Vein endothelial cell (primary cell): ENCODE measurements around the gene HTR4. TPM values are rescaled to one million over a fixed set of nuclear protein-coding genes. Genes with fewer than 3 reads are reported as not detected.

Experiments used
- total RNA-seq: library from RNA; depleted of rRNA; stranded (reverse); fragments of >200 nt; gene quantifications from 2 replicates; pipeline ENCODE4 v1.2.3, GENCODE V29; 2012

The HTR4 gene, protein sequence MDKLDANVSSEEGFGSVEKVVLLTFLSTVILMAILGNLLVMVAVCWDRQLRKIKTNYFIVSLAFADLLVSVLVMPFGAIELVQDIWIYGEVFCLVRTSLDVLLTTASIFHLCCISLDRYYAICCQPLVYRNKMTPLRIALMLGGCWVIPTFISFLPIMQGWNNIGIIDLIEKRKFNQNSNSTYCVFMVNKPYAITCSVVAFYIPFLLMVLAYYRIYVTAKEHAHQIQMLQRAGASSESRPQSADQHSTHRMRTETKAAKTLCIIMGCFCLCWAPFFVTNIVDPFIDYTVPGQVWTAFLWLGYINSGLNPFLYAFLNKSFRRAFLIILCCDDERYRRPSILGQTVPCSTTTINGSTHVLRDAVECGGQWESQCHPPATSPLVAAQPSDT
- total RNA-seq, result 0.10 TPM in 1 of 2 replicates, not detected in the other

DNA sequence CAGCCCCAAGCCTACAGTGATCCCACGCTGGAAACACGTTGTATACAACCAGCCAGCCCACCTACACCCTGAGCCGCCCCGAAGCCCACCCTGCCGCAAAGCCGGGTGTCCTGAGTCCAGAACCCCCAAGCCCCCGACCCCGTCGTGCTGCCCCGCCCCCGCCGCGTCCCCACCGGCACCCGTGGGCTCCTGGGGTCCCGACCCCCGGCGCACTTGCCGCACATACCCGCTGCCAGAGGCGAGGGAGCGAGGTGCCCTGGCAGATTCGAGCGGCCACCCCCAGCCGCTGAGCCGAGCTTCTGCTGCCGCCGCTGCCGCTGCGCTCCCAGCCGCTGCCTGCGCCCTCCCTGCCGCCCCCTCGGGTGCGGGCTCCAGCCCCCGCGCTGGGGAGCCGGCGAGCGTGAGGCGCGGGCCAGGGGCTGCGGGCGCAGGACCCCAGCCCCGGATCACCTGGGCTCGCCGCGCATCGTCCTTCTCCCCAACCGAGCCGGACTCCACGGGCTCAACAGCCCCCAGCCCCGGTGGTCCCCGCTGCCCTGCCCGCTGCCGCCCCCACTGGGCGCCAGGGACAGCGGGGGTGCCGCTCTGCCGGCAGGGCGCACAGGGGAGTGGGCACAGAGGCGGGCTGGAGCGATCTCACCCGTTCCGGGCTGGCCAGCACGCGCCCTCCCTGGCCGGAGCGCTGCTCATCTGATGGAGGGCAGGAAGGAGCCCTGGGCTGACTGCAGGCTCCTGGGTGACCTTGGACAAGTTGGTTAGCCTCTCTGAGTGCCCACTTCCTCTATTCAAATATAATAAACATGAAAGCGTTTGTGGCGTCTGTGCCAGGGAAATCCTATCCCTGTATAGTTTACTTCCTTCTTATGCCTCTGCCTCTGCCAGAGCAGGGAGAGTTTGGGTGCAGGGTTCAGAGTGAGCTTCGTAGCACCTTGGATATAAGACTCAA lies at the start of gene HTR4:
TSS of gene HTR4 (minus strand) at position 692 of the 946 bp plus-strand sequence. CDS start 17,513 bp downstream, outside the sequence.

Other genes with a start within 250 kb of the HTR4 start
- gene ADRB2, start 172.1 kb upstream of the HTR4 start, total RNA-seq, result 6.5 and 7.5 TPM in 2 replicates